Measurements from ENCODE around the gene SLC5A7.

- TF ChIP-seq, protein P1, sequence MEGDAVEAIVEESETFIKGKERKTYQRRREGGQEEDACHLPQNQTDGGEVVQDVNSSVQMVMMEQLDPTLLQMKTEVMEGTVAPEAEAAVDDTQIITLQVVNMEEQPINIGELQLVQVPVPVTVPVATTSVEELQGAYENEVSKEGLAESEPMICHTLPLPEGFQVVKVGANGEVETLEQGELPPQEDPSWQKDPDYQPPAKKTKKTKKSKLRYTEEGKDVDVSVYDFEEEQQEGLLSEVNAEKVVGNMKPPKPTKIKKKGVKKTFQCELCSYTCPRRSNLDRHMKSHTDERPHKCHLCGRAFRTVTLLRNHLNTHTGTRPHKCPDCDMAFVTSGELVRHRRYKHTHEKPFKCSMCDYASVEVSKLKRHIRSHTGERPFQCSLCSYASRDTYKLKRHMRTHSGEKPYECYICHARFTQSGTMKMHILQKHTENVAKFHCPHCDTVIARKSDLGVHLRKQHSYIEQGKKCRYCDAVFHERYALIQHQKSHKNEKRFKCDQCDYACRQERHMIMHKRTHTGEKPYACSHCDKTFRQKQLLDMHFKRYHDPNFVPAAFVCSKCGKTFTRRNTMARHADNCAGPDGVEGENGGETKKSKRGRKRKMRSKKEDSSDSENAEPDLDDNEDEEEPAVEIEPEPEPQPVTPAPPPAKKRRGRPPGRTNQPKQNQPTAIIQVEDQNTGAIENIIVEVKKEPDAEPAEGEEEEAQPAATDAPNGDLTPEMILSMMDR (IDR thresholded peaks at IDR 0.05): no peak
- TF ChIP-seq POLR2A (IDR thresholded peaks at IDR 0.05): no peak
These were observed 37.5 kb downstream of the SLC5A7 start for GRCh38 chr2:108023776-108024175.

Measured in lower leg skin (tissue), 3 donors.